ENCODE measurements around the gene TRIM7. TPM values are rescaled to one million over a fixed set of nuclear protein-coding genes. Genes with fewer than 3 reads are reported as not detected.
A peak's percentile ranks its signal among the peaks of the same experiment; 100 is the strongest.

Gene TRIM7
- total and polyA plus RNA-seq, 2 donors (not counting 1 experiment from before 2014, with no cell fraction given): 1.7 to 7.4 TPM

DNA sequence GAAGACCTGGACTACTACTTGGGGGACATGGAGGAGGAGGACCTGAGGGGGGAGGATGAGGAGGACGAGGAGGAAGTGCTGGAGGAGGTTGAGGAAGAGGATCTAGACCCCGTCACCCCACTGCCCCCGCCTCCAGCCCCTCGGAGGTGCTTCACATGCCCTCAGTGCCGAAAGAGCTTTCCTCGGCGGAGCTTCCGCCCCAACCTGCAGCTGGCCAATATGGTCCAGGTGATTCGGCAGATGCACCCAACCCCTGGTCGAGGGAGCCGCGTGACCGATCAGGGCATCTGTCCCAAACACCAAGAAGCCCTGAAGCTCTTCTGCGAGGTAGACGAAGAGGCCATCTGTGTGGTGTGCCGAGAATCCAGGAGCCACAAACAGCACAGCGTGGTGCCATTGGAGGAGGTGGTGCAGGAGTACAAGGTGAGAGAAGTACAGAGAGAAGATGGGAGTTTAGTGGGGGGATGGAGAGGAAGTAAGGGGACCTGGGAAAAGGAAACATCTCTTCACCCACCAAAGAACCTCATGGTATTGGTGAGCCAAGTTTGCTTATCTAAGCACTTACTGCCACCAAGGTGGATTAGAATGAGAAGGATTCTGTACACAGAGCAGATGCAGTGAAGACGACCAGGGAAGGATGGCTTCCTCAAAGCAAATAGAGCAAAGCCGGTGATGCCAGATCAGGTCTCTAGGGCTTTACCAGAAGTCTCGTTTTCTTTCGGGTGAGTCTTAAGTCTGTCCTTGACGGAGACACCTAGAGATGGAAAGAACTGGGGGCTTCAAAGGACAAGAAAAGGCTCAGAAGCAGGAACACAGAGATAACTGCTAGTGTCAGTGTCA, 19.6 kb upstream of the TRIM7 start:
- Histone ChIP-seq H2AFZ (ENCODE audit: insufficient read depth, low read depth, low read length, poor library complexity, severe bottlenecking) (peak overlapping the region; percentile 89), H3K36me3 (replicated peaks in 1 of 2; ENCODE audit: control extremely low read depth in 1 of 2, control insufficient read depth in 1 of 2, extremely low read depth in 1 of 2, insufficient read depth in 2 of 2, low read length in 1 of 2) (peaks cover 0 to 2% of the 10 kb centered on the region in 2 experiments), H3K27ac (ENCODE audit: low read length in 2 of 2) (peak overlapping the region; percentile 95), H4K20me1 (ENCODE audit: control insufficient read depth, insufficient read depth, low read length, poor library complexity, severe bottlenecking) (no peaks in the 10 kb centered on the region), H3K27me3 (replicated peaks in 1 of 4; ENCODE audit: control extremely low read depth in 1 of 4, control insufficient read depth in 3 of 4, insufficient read depth in 4 of 4, low read length in 3 of 4) (no peaks in the 10 kb centered on the region), H3K4me2 (replicated peaks; ENCODE audit: low read depth, low read length, poor library complexity, severe bottlenecking) (peak overlapping the region; percentile 95), H3K9ac (ENCODE audit: low read length) (peak overlapping the region; percentile 79), H3K4me3 (ENCODE audit: control extremely low read depth in 1 of 5, extremely low read depth in 1 of 5, insufficient read depth in 1 of 5, low read depth in 2 of 5, low read length in 4 of 5) (peak overlapping the region; percentile 68 to 95 (median 89)), H3K4me1 (ENCODE audit: control insufficient read depth in 2 of 2, insufficient read depth in 2 of 2, low read length in 2 of 2) (peaks cover 18 to 34% of the 10 kb centered on the region in 2 donors), H3K9me3 (ENCODE audit: control extremely low read depth in 1 of 3, control insufficient read depth in 2 of 3, insufficient read depth in 1 of 3, low read length in 2 of 3) (peaks cover 0 to 10% (median 0%) of the 10 kb centered on the region in 3 donors), H3K79me2 (ENCODE audit: control insufficient read depth, insufficient read depth, low read length) (peaks cover 48% of the 10 kb centered on the region)
- H3K27me3 Mint-ChIP-seq: no peaks in the 10 kb centered on the region
- peak overlapping the region; percentile 94 for H3K4me3 Mint-ChIP-seq
- CTCF ChIA-PET: interaction anchor here (1.2 to 3.8 kb wide), 5 partner anchors 16 to 40 kb away, joined by 3 to 48 read pairs (median 9); partner anchors contain the start of genes RACK1 and TRIM52
- H3K4me1 Mint-ChIP-seq: peaks cover 54% of the 10 kb centered on the region
- intact Hi-C loops (cut with micrococcal nuclease): no loop called here
- DNase-seq: peak; percentile 66
- POLR2A ChIA-PET: interaction anchor here (1.9 to 3.5 kb wide), 4 partner anchors 17 to 37 kb away, joined by 13 to 74 read pairs (median 44); partner anchors contain the start of genes RACK1 and TRIM52
- no peaks in the 10 kb centered on the region for H3K9me3 Mint-ChIP-seq (ENCODE audit: insufficient read depth)
- no peak for TF ChIP-seq EZH2 (IDR thresholded peaks at IDR 0.05; ENCODE audit: borderline replicate concordance, insufficient read depth, low read depth, low read length, poor library complexity, severe bottlenecking)
- TF ChIP-seq, protein P1, sequence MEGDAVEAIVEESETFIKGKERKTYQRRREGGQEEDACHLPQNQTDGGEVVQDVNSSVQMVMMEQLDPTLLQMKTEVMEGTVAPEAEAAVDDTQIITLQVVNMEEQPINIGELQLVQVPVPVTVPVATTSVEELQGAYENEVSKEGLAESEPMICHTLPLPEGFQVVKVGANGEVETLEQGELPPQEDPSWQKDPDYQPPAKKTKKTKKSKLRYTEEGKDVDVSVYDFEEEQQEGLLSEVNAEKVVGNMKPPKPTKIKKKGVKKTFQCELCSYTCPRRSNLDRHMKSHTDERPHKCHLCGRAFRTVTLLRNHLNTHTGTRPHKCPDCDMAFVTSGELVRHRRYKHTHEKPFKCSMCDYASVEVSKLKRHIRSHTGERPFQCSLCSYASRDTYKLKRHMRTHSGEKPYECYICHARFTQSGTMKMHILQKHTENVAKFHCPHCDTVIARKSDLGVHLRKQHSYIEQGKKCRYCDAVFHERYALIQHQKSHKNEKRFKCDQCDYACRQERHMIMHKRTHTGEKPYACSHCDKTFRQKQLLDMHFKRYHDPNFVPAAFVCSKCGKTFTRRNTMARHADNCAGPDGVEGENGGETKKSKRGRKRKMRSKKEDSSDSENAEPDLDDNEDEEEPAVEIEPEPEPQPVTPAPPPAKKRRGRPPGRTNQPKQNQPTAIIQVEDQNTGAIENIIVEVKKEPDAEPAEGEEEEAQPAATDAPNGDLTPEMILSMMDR (IDR thresholded peaks at IDR 0.05): no peak
- 44% methylated on average over 17 of the region's 22 CpGs for WGBS (ENCODE audit: insufficient coverage)
- H3K27ac Mint-ChIP-seq: peak overlapping the region; percentile 98
- no peak for ATAC-seq (ENCODE audit: low read depth)
